ENCODE data around the gene ACD. TPM values are rescaled to one million over a fixed set of nuclear protein-coding genes. Genes with fewer than 3 reads are reported as not detected.
A peak's percentile ranks its signal among the peaks of the same experiment; 100 is the strongest.

Gene ACD
- total and polyA plus RNA-seq, 2 of the 8 experiments (the other 6 are each of a cell fraction or from before 2014, with no cell fraction given) = 34.8 to 58.0 TPM

DNA sequence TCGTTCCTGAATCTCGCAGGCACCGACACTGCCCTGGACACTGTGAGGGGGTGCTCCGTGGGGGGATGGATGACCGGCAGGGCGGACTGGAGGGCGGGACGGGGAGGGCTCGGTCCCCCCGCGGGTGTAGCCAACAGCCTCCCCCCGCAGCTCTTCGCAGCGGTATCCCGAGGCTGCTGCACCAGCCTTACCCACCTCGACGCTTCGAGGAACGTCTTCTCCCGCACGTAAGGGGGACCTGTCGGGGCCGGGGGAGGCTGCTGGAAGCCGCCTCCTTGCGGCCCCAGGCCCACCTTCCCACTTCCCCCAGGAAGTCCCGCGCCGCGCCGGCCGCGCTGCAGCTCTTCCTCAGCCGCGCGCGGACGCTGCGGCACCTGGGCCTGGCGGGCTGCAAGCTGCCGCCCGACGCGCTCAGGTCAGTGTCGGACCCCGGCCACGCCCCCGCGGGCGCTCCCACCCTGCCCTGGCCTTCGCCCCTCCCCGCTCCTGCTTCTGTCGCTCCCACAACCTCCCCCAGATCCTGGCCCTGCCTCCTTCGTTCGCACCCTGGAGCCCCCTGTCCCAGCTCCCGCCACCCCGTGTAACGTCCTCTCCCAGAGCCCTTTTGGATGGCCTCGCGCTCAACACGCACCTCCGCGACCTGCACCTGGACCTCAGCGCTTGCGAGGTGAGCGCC lies 11.8 kb downstream of the ACD start:
- peak overlapping the region; percentile 35 for H4K8ac ChIP-seq (ENCODE audit: extremely low read depth, insufficient read depth, low read length)
- peaks cover 3 to 33% (median 19%) of the 10 kb centered on the region in 4 experiments; a peak in 6 of 7 replicates for H3K27me3 ChIP-seq (replicated peaks in 1 of 4; ENCODE audit: control insufficient read depth in 3 of 4, extremely low read depth in 1 of 4, insufficient read depth in 3 of 4, low read length in 3 of 4)
- H2BK20ac ChIP-seq (ENCODE audit: low read length) = no peak overlapping the region
- 0 out of 8 replicates have a peak overlapping the region, but pooled peaks of 1 of the 4 experiments have one; percentile 4 for H3K4me3 ChIP-seq (ENCODE audit: extremely low read depth in 1 of 4, insufficient read depth in 2 of 4, low read depth in 3 of 4, low read length in 4 of 4)
- H2BK5ac ChIP-seq (ENCODE audit: low read depth, low read length) = no peak overlapping the region
- DNase-seq (ENCODE audit: low read depth in 1 of 2, low spot score in 2 of 2) (peak in 1 of 2 experiments; percentile 61), FAIRE-seq (no peak)
- peaks cover 8% of the 10 kb centered on the region; the same call in 1 of the 2 replicates for H3K23me2 ChIP-seq (ENCODE audit: low read depth, low read length)
- no peak overlapping the region for H3K56ac ChIP-seq (replicated peaks; ENCODE audit: insufficient read length, low read depth, low read length)
- H2BK12ac ChIP-seq (ENCODE audit: low read depth, low read length) = no peak overlapping the region
- 76% methylated on average over 38 of the region's 65 CpGs; no CpG with 5 or more reads in 1 of the 2 experiments for WGBS, 2 experiments (ENCODE audit: extremely low coverage in 1 of 2, insufficient coverage in 1 of 2, insufficient read length in 1 of 2, insufficient replicate concordance in 2 of 2, low coverage in 1 of 2, low lambda C conversion rate in 2 of 2, missing lambda C conversion rate in 1 of 2)
- no peak overlapping the region for H3K14ac ChIP-seq (ENCODE audit: insufficient read length)
- peaks cover 5 to 15% of the 10 kb centered on the region in 2 experiments for H4K20me1 ChIP-seq (replicated peaks in 1 of 2; ENCODE audit: control insufficient read depth in 1 of 2, insufficient read depth in 2 of 2, low read length in 2 of 2)
- H3K18ac ChIP-seq (ENCODE audit: extremely low read depth, low read length) = no peak overlapping the region
- peak overlapping the region in 1 of 2 experiments; percentile 49; a peak in 3 of 4 replicates for H3K4me2 ChIP-seq (ENCODE audit: insufficient read depth in 1 of 2, low read depth in 2 of 2, low read length in 2 of 2)
- H3K36me3 ChIP-seq (ENCODE audit: control insufficient read depth in 2 of 4, insufficient read depth in 4 of 4, low read length in 3 of 4) = no peaks in the 10 kb centered on the region
- no peak overlapping the region for H3K23ac ChIP-seq (ENCODE audit: insufficient read length)
- H2AFZ ChIP-seq (ENCODE audit: low read length) = no peak overlapping the region
- H3K4me1 ChIP-seq (replicated peaks in 1 of 4; ENCODE audit: control insufficient read depth in 3 of 4, insufficient read depth in 4 of 4, low read length in 3 of 4) = peaks cover 0 to 18% (median 8%) of the 10 kb centered on the region in 4 experiments; a peak in 5 of 7 replicates
- TF ChIP-seq SP1 (IDR thresholded peaks at IDR 0.05; ENCODE audit: low read depth, low read length) = no peak
- TF ChIP-seq, protein P1, sequence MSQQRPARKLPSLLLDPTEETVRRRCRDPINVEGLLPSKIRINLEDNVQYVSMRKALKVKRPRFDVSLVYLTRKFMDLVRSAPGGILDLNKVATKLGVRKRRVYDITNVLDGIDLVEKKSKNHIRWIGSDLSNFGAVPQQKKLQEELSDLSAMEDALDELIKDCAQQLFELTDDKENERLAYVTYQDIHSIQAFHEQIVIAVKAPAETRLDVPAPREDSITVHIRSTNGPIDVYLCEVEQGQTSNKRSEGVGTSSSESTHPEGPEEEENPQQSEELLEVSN (IDR thresholded peaks at IDR 0.05) = no peak
- TF ChIP-seq KDM4A (IDR thresholded peaks at IDR 0.05; ENCODE audit: low read depth, low read length, severe bottlenecking) = peak; percentile 17
- TF ChIP-seq FOSL1 (IDR thresholded peaks at IDR 0.05; ENCODE audit: insufficient read depth, low read depth, low read length) = no peak
- no peak overlapping the region for H3K9ac ChIP-seq (replicated peaks in 1 of 4; ENCODE audit: extremely low read depth in 1 of 4, low read depth in 3 of 4, low read length in 3 of 4)
- H2BK120ac ChIP-seq (replicated peaks; ENCODE audit: low read depth, low read length) = no peak overlapping the region
- H3K4ac ChIP-seq (replicated peaks; ENCODE audit: insufficient read length, low read depth, low read length) = no peak overlapping the region
- no peak overlapping the region for H4K91ac ChIP-seq (replicated peaks; ENCODE audit: insufficient read length, low read length)
- H3K79me2 ChIP-seq (ENCODE audit: control insufficient read depth in 1 of 2, insufficient read depth in 2 of 2, low read length in 2 of 2) = no peaks in the 10 kb centered on the region
- ChIA-PET CTCF (ENCODE audit: partially characterized antibody) (interaction anchor here (0.6 to 18.0 kb wide), 18 partner anchors 10 to 154 kb away, joined by 3 to 202 read pairs (median 6); partner anchors contain the start of genes ACD, C16orf86, CTCF and ENKD1), POLR2A (ENCODE audit: partially characterized antibody) (interaction anchor here (0.7 to 3.4 kb wide), 9 partner anchors 9 to 167 kb away, joined by 3 to 13 read pairs (median 4); partner anchors contain the start of genes ATP6V0D1, CTCF and RIPOR1)
- H3K9me3 ChIP-seq (ENCODE audit: insufficient read depth in 2 of 2, low read depth in 1 of 2, low read length in 1 of 2) = no peaks in the 10 kb centered on the region
- no peaks in the 10 kb centered on the region for H3K79me1 ChIP-seq (ENCODE audit: low read depth, low read length)
- H3K27ac ChIP-seq (ENCODE audit: low read depth, low read length) = no peak overlapping the region
- no peak overlapping the region for H2AK5ac ChIP-seq (ENCODE audit: low read depth, low read length)
- H4K5ac ChIP-seq (ENCODE audit: insufficient read length, low read depth, low read length) = no peak overlapping the region
- no peak overlapping the region for H2BK15ac ChIP-seq (ENCODE audit: low read length)
